OCI-M2 (cell line): ENCODE results near the gene MYO5A.
"Not testable (repeated sequence)": the region's sequence is repeated elsewhere in the genome, so short reads cannot be mapped to it uniquely, and the experiment has no call there.

Source experiments
- DNase-seq: peaks from one replicate; lab custom pipeline; 2025; ENCODE audit not compliant: unreplicated experiment; lab: John Stamatoyannopoulos, UW

MYO5A gene

GRCh38 chr15:52528564-52529340 lies at the start of gene MYO5A:
MYO5A (minus strand) TSS chr15:52528880; CDS start chr15:52528806, 74 bp downstream.
- DNase-seq: no peak

GRCh38 chr15:52576692-52577091 lies 48.0 kb upstream of the MYO5A start:
- no peak for DNase-seq

GRCh38 chr15:52575573-52575972 lies 46.9 kb upstream of the MYO5A start:
- DNase-seq: not testable (repeated sequence)

GRCh38 chr15:52575072-52575471 lies 46.4 kb upstream of the MYO5A start:
- DNase-seq: no peak

- not testable (repeated sequence) for DNase-seq
These were observed 45.9 kb upstream of the MYO5A start for GRCh38 chr15:52574623-52575022.

- DNase-seq: no peak
These were observed 40.2 kb upstream of the MYO5A start, which contains the start of gene ARPP19 for GRCh38 chr15:52568601-52569585. ARPP19 (minus strand) TSS chr15:52569030; CDS start chr15:52568892, 138 bp downstream.

GRCh38 chr15:52567871-52568600 lies 39.4 kb upstream of the MYO5A start:
- no peak for DNase-seq

- DNase-seq: no peak
These were observed 38.2 kb upstream of the MYO5A start for GRCh38 chr15:52566889-52567288.

GRCh38 chr15:52565417-52566358 lies 37.0 kb upstream of the MYO5A start:
- DNase-seq: not testable (repeated sequence)

GRCh38 chr15:52563501-52564060 lies 34.9 kb upstream of the MYO5A start:
- no peak for DNase-seq

- no peak for DNase-seq
These were observed 30.9 kb upstream of the MYO5A start for GRCh38 chr15:52559575-52559974.

GRCh38 chr15:52559022-52559421 lies 30.3 kb upstream of the MYO5A start:
- DNase-seq: no peak

- no peak for DNase-seq
These were observed 29.5 kb upstream of the MYO5A start for GRCh38 chr15:52558196-52558595.

GRCh38 chr15:52557274-52557641 lies 28.6 kb upstream of the MYO5A start:
- no peak for DNase-seq

GRCh38 chr15:52556524-52557273 lies 28.0 kb upstream of the MYO5A start:
- no peak for DNase-seq

GRCh38 chr15:52552303-52552702 lies 23.6 kb upstream of the MYO5A start:
- no peak for DNase-seq

- DNase-seq: no peak
These were observed 23.1 kb upstream of the MYO5A start for GRCh38 chr15:52551762-52552161.

GRCh38 chr15:52551186-52551585 lies 22.5 kb upstream of the MYO5A start:
- not testable (repeated sequence) for DNase-seq
